SH-SY5Y (cell line): Measurements from ENCODE around the gene GPSM1.

Experiments
- GATA2 ChIP-seq: IDR thresholded peaks from 2 replicates; pipeline ENCODE4 v1.6.1; 2011; ENCODE audit warnings: mild to moderate bottlenecking, low read depth, low read length
- GATA3 ChIP-seq: IDR thresholded peaks from 2 replicates; pipeline ENCODE4 v1.6.1; 2011; ENCODE audit warnings: low read depth, mild to moderate bottlenecking, low read length, moderate library complexity

- TF ChIP-seq GATA2 (no peak), GATA3 (no peak)
Measured at GRCh38 chr9:136334541-136334940, 7.2 kb downstream of the GPSM1 start.
